Colonic mucosa (tissue), 4 donors: ENCODE measurements around the gene PLEKHH1. TPM values are rescaled to one million over a fixed set of nuclear protein-coding genes. Genes with fewer than 3 reads are reported as not detected.
A peak's percentile ranks its signal among the peaks of the same experiment; 100 is the strongest.

Experiments
- DNase-seq: peaks from one replicate; pipeline ENCODE4 v3.0.0-alpha.2; 2020
- H3K27ac ChIP-seq: fragments of 200-600 bp; one replicate; pipeline ENCODE4 v1.8.0; 2021
- H3K27me3 ChIP-seq: fragments of 200-600 bp; one replicate; pipeline ENCODE4 v1.8.0; 2021
- H3K36me3 ChIP-seq: fragments of 200-600 bp; one replicate; pipeline ENCODE4 v1.8.0; 2021
- H3K4me1 ChIP-seq: fragments of 200-600 bp; one replicate; pipeline ENCODE4 v1.8.0; 2021; ENCODE audit warnings: mild to moderate bottlenecking
- H3K4me3 ChIP-seq: fragments of 200-600 bp; one replicate; pipeline ENCODE4 v1.8.0; 2021
- H3K9ac ChIP-seq, 2 donors: one replicate each; pipeline ENCODE4 v1.7.0; 2013; ENCODE audit warnings: control low read depth in 2 of 2, low read depth in 2 of 2, low read length in 2 of 2
- H3K9me3 ChIP-seq: fragments of 200-600 bp; one replicate; pipeline ENCODE4 v1.8.0; 2021
- intact Hi-C: fragments of 100-400 bp; cut with DNase I; formaldehyde crosslinking; loops from one replicate; pipeline ENCODE4 v1.14.1; 2022
- total RNA-seq, 2 donors: library from RNA; stranded (reverse); fragmentation: NEBNext Ultra II Directional in 1 of 2; extraction: Animal tissue kit (Norgen Biotek cat#: 25700) in 1 of 2; gene quantifications; one replicate each; pipeline ENCODE4 v1.2.1, GENCODE V29; 2021
- TF ChIP-seq, protein P1 (sequence below): fragments of 200-600 bp; IDR thresholded peaks from one replicate; pipeline ENCODE4 v1.8.0; 2022; ENCODE audit warnings: antibody characterized with exemption, mild to moderate bottlenecking
- donor health status: healthy.
- donor health status: DM: no; HTN: no; CAD: no.
- donor health status: DM: no; HTN: no; CAD: no.

The PLEKHH1 gene
- total RNA-seq, 2 donors from 2014 or later = 47.1 to 63.1 TPM

DNA sequence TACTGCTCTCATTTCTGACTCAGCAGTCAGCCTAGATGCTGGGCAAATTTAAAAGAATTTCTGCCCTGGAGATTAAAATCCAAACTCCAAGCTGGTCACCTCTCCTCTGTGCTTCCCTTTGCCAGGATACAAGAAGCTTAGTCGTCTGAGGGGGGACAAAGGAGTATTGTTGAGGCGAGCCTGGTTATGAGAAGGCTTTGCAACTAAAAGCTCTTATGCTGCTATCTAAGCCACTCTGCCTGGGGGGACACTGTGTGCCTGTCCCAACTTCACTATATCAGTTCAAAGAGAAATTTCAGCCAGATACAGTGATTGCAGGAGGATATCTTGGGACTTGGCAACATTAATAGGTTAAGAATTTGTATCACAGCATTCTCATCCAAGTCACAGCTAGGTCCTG lies 10.8 kb upstream of the PLEKHH1 start:
- TF ChIP-seq, protein P1, sequence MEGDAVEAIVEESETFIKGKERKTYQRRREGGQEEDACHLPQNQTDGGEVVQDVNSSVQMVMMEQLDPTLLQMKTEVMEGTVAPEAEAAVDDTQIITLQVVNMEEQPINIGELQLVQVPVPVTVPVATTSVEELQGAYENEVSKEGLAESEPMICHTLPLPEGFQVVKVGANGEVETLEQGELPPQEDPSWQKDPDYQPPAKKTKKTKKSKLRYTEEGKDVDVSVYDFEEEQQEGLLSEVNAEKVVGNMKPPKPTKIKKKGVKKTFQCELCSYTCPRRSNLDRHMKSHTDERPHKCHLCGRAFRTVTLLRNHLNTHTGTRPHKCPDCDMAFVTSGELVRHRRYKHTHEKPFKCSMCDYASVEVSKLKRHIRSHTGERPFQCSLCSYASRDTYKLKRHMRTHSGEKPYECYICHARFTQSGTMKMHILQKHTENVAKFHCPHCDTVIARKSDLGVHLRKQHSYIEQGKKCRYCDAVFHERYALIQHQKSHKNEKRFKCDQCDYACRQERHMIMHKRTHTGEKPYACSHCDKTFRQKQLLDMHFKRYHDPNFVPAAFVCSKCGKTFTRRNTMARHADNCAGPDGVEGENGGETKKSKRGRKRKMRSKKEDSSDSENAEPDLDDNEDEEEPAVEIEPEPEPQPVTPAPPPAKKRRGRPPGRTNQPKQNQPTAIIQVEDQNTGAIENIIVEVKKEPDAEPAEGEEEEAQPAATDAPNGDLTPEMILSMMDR = no peak
- H3K9me3 ChIP-seq = no peaks in the 10 kb centered on the region
- H3K27me3 ChIP-seq = no peaks in the 10 kb centered on the region
- intact Hi-C loops = loop anchor here (10.0 kb wide), 2 partner anchors 87 to 183 kb away; partner anchors contain the start of gene RDH12
- H3K27ac ChIP-seq = no peak overlapping the region
- no peak overlapping the region for H3K9ac ChIP-seq
- no peak overlapping the region for H3K4me3 ChIP-seq
- DNase-seq = no peak
- H3K4me1 ChIP-seq = no peaks in the 10 kb centered on the region
- H3K36me3 ChIP-seq = no peaks in the 10 kb centered on the region

DNA sequence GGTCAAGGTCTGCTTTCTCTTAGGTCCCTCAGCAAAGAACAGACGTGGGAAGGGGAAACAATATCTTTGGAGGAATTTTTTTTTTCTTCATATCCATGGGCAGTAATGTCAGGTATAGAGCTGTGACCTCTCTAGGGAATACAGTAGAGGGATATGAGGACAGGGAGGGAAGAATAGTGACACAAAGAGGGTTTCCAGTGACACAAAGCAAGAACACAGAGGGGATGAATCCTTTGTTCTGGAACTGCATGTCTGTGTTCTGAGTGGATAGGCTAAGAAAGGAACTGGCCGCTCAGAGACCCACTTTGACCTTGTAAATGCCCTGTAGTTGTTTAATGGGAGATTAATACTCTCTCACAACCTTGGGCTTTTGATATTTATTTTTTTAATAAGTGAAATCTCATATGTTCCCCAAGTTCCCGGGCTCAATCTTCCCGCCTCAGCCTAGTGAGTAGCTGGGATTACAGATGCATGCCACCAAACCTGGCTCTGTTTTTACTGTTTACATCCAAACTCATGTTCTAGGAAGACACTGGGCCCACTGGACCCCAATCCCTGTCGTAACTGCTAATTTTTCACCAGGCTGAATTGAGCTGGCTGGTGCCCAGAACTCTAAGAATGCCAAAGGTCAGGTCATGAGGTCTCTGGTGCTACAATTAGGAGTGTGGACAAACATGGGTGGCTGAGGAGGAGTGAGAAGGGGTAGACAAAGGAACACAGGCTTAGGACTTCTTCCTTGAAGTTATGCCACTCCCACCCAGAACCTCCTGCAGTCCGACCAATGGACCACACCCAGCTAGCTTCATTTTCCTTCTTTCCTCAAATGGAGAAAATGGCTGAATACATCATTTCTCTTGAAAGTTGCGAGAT lies 9.1 kb upstream of the PLEKHH1 start:
- intact Hi-C loops = loop anchor here (10.0 kb wide), 2 partner anchors 89 to 181 kb away; partner anchors contain the start of gene RDH12
- H3K4me3 ChIP-seq = no peak overlapping the region
- TF ChIP-seq, protein P1 = no peak
- H3K27me3 ChIP-seq = no peaks in the 10 kb centered on the region
- H3K4me1 ChIP-seq = no peaks in the 10 kb centered on the region
- no peaks in the 10 kb centered on the region for H3K36me3 ChIP-seq
- H3K27ac ChIP-seq = no peak overlapping the region
- DNase-seq = peak; percentile 34
- H3K9ac ChIP-seq = no peak overlapping the region
- H3K9me3 ChIP-seq = no peaks in the 10 kb centered on the region

DNA sequence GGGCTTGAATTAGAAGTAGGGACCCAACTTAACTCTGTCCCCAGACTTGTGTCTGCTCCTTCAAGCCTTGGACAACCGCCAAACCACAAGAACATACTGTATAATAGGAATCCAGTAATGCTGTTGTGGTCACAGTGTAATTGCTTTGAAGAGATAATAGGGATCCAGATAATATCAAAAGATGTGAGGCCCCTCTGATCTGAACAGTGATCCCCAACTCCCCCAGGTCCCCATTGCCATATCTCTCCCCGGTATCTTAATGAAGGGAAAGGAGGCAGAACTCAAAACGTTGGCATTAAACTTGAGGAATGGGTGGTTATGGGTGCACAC lies 8.5 kb upstream of the PLEKHH1 start:
- DNase-seq = peak; percentile 31
- no peaks in the 10 kb centered on the region for H3K27me3 ChIP-seq
- H3K4me3 ChIP-seq = no peak overlapping the region
- TF ChIP-seq, protein P1 = no peak
- no peak overlapping the region for H3K9ac ChIP-seq
- intact Hi-C loops = loop anchor here (10.0 kb wide), 2 partner anchors 90 to 180 kb away; partner anchors contain the start of gene RDH12
- H3K36me3 ChIP-seq = no peaks in the 10 kb centered on the region
- H3K4me1 ChIP-seq = no peaks in the 10 kb centered on the region
- no peaks in the 10 kb centered on the region for H3K9me3 ChIP-seq
- H3K27ac ChIP-seq = no peak overlapping the region

DNA sequence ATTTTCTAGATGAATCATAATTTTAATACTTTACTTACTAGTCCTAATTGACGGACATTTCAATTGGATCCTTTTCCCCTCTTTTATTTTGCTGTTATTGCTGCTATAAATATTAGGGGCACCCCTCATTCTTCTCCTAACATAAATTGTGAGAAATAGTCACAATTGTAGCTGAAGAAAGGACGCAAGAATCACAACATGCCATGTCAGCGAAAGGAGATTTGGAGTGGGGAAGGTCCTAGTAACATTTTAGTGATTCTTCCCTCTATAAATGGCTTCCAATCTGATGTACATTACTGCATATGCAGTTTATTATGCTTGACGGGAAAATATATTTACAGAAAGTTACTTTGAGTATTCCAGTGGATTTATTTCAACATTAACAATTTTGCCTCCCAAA lies 7.7 kb upstream of the PLEKHH1 start:
- intact Hi-C loops = loop anchor here (5.0 to 10.0 kb wide), 3 partner anchors 91 to 179 kb away; partner anchors contain the start of gene RDH12
- Histone ChIP-seq H3K9me3 (no peaks in the 10 kb centered on the region), H3K4me3 (no peak overlapping the region), H3K36me3 (no peaks in the 10 kb centered on the region), H3K27ac (no peak overlapping the region), H3K4me1 (no peaks in the 10 kb centered on the region), H3K27me3 (no peaks in the 10 kb centered on the region), H3K9ac (no peak overlapping the region)
- DNase-seq = no peak
- TF ChIP-seq, protein P1 = no peak

DNA sequence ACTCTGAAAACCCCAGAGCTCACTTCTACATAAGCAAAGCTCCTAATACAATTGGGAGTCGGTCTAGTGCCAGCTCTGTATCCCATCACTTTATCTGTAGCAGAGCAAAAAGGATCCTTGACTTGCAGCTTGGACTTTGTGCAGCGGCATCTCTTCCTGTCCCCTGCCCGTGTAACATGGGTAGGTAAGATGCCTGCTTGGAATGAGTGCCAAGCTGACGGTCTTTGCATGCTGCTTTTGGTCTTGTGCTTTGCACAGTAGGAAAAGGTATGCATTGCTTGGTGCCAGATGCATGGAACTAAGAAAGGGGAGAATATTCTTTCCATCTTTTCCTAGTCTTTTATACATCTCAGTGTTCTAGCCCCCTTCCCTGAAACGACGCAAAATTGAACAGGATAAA lies 6.9 kb upstream of the PLEKHH1 start:
- intact Hi-C loops = loop anchor here (2.0 to 10.0 kb wide), 4 partner anchors 45 to 179 kb away; partner anchors contain the start of gene RDH12
- H3K9ac ChIP-seq = no peak overlapping the region
- no peaks in the 10 kb centered on the region for H3K27me3 ChIP-seq
- no peak overlapping the region for H3K4me3 ChIP-seq
- H3K9me3 ChIP-seq = no peaks in the 10 kb centered on the region
- TF ChIP-seq, protein P1 = no peak
- no peak for DNase-seq
- no peak overlapping the region for H3K27ac ChIP-seq
- no peaks in the 10 kb centered on the region for H3K36me3 ChIP-seq
- H3K4me1 ChIP-seq = no peaks in the 10 kb centered on the region
